Activated CD4-positive, alpha-beta T cell treated with anti-CD3 and anti-CD28 coated beads, Interleukin-2, amount 50 U/mL, for 24 hours (primary cell): Measurements from ENCODE around the gene SWI5.
"Not testable (repeated sequence)": the region's sequence is repeated elsewhere in the genome, so short reads cannot be mapped to it uniquely, and the experiment has no call there.

ENCODE experiments used
- DNase-seq, 2 donors: peaks; one replicate each; pipeline ENCODE4 v3.0.0-alpha.2; 2020; ENCODE audit warnings: low read depth in 1 of 2, low spot score in 1 of 2

The SWI5 gene

DNA sequence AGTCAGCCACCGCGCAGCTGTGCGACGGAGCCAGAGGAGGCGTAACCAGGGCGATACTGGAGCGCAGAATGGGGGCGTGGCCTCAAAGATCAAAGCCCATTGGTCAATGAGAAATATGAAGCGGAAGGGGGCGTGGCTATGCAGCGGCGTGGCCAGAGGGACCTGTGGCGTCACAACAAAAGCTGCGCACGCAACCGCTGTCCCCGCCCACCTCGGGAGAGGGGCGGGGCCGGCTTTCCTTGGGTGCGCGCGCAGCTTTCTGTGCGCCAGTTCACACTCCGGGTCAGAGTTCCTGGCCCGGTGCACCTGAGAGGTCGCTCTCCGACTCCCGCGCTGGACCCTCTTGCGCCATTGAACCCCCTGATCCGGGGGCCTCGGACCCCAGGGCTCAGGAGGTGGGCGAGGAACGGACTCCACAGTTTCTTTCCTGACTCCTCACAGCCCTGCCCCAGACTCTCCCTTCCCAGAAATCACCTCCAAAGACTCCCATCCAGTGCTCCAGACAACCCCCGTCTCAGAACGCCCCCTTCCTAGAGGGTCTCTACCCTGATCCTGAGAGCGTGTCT is at the start of gene SWI5:
SWI5 (plus strand) TSS at position 269 of the 566 bp plus-strand sequence.
- peak; percentile 99 to 100 for DNase-seq

DNA sequence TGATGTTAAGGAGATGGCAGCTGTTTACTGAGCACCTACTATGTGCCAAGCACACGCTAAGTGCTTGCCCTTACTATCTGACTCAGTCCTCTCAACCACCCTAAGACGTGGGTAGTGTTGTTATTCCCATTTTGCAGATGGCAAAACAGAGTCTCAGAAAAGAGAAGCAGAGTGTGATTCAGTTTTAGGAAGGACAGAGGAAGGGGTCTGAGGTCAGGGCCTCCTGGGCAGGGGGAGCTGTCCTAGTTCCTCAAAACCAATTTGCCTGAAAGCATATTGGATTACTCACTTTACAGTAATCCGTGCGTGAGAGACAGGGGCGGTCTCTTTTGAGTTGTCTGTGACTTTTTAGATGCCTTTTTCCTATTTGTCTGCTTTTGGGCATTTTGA is 49.7 kb upstream of the SWI5 start:
- no peak for DNase-seq

DNA sequence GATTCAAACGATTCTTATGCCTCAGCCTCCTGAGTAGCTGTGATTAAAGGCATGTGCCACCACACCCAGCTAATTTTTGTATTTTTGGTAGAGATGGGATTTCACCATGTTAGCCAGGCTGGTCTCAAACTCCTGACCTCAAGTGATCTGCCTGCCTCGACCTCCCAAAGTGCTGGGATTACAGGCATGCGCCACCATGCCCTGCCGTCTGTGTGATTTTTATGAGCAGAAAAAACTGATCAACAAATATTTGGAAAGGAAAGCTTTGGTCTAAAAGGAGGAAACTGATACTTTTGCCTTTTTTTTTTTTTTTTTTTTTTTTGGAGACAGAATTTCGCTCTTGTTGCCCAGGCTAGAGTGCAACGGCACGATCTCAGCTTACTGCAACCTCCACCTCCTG is 45.2 kb upstream of the SWI5 start:
- DNase-seq, result not testable (repeated sequence)

DNA sequence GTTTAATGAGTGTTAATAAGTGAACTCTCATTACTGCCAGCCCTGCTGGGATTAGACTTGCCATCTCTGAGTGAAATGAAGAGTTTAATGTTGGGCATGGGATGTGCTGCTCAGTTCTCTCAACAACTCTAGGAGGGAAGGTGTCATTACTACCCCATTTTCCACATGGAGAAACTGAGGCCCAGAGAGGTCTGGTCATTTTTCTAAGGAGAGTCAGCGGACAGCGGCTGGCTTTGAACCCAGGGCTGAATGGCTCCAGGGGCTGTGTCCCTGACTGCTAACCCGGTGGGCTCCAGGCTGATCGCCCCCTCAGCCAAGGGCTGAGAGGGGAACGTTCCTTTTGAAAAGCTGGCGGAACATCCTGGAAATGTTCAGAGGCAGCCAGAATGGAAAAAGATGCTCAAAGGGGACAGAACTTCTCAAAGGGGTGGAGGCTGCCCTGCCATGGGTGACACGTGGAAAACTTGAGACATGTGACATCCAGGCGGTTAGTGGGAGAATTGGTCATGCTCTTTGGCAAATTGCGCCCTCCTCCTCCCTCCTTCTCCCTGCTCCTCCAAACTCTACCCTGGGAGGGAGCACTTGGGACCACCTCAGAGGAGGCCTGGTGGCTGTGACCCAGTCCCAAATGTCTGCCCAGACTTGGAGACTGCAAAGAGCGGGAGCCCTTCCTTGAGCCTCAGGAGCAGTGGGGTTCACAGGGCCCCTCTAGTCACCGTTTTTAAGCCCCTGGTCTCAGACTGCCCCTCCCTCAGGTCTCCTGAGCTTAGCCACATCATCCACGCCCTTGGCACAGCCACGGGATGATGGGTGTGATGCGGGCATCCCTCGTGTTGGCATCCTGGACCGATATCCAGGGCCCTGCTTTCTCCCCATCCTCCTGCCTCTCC is 44.2 kb upstream of the SWI5 start:
- no peak for DNase-seq

DNA sequence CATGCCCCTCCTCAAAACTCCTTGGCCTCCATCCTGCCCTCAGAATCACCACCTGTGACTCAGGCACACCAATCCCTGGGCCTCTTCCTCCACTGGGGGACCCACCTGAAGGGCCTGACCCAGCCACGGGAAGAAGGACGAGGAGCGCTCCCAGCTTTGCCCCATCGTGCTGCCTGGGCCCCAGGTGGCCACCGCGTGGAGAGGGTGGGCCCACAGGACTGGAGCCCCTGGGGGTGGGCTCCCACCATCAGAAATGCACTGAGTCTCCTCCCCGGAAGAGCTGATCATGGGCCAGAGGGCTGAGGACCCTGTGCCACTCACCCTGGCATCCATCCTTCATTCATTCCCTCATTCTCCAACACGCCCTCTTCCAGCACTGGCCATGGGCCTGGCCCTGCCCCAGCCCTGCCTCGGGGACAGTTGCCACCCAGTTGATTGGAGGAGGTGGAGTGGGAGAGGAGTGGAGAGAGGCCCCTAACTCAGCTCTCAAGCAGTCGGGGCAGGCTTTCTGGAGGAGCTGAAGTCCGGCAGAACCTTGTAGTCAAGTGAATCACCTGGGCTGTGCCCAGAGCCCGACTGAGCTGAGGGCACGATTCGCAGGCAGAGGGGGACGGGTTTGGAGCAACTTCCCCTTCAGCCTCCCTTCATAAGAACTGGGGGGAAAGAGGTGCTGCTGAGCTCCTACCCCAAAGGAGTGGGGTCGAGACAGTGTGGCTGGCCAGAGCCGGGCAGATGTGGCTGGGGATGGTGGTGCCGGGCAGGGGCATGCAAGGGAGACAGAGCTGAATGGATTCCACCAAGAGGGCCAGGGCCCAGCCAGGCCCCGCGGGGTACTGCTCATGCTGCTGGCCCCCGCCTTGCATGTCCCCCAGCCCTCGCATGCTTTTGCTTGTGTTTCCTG is 43.3 kb upstream of the SWI5 start:
- no peak for DNase-seq

DNA sequence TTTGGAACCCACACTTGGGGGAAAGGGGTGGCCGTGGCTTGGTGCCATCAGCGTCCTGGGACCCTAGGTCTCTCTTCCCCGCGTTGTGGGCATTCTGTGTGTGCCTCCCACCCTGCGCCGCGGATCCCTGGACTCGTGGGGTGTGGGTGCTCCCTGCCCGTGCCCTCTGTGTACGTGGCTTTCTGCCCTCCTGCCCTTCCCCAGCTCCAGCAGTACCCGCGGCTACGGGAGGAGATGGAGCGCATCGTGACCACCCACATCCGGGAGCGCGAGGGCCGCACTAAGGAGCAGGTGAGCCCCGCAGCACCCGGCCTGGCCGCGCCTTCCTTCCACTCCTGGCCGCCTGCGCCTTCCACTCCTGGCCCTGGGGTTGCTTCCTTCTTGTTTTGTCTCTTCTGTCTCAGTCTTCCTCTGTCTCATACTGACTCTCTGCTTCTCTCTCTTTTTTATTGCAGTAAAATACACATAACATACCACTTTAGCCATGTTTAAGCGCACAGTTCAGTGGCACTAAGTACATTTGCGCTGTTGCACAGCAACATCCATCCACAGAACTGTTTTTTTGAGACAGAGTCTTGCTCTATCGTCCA is 42.2 kb upstream of the SWI5 start:
- DNase-seq, result no peak

DNA sequence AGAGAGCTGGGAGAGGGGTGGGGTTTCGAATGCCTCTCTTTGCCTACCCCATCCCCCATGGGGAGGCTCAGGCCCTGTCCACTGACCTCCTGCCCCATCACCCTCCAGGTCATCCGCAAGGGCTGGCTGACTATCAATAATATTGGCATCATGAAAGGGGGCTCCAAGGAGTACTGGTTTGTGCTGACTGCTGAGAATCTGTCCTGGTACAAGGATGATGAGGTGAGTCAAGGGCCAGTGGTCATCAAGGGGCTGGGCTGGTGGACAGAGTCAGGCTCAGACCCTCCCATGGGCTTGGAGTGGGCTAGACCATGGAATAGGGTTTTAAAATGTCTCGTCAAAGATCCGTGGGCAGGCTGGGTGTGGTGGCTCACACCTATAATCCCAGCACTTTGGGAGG is 34.0 kb upstream of the SWI5 start:
- no peak for DNase-seq

DNA sequence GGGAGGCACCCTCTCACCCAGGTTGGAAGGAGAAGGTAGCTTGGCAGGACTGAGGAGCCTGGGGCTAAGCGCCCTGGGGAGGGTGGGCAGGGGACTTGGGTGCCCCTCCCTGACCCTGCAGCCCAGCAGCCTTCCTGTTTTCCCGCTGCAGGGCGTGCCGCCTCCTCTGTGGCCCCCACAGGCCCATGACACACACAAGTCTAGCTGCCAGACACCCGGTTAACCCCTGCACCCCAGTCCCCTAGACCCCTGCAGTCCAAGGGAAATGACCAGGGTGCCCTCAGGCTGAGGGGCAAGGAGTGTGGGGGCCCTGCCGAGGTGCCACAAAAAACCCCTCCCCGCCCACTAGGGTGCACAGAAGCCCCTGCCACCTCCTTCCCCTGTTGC is 33.3 kb upstream of the SWI5 start:
- DNase-seq, result no peak

DNA sequence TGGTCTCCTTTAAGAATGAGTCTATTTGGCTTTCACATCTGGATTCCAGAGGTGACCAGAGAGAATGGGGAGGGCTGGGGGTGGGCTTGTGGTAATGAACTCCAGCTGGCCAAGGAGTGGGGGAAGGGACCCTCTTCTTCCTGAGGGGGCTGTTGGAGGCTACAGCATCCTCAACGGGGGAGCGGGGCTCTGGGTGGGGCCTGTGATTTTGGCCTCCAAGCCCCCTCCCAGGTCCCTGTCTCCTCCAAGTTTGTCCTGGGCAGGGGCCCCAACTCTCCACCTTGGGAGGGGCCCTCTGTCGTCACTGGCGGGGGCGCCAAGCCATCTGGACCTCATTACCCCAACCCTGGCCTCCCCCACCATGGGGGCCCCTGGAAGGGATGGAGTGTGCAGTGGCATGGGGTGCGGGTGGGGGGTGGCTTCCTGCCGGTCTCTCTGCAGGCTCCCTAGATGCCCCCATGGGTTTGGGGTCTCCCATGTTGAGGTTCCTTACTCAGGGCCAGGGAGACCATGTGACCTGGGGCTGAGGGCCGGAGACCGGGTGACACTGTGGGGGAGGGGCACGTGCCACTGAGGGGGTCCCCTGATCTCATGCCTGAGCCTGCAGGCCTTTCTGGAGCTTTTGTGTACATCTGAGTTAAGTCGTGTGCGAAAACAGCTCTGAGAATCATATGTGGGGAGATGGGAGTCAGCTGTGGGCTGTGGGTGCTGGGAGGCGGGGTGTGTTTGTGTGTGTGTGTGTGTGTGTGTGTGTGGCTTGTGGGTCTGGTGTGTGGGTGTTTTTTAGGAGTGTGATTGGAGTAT is 32.7 kb upstream of the SWI5 start:
- DNase-seq, result no peak

DNA sequence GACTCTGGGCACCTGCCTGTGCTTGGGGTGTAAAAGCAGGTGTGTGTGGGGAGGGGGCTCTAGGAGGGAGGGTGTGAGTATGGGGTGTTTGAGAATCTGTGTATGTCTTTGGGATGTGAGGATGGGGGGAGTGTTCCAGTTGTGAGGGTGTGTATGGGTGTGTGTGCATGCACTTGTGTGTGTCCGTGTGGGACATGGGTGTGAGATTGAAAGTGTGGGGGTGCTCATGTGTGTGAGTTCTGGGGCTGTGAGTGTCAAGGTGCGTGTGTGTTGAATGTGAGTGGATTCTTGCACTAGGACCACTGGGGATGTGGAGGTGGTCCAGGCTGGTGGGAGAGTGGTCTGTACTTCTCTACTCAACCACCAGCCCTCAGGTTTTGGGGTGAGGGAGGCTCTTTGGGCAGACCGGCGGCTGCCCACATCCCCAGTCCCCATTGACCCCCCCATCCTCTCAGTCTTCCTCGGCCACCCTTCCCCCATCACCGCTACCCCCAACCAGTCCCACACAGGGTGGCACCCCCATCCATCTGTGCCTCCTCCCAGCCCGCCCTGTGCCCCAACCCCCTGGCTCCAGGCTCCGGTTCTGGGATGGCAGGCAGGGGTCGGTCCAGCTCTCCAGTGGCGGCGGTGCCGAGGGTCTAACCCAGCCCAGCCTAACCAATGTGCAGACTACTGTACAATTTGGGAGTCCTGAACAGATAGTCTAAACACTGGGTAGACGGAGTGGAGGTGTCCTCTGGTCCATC is 31.8 kb upstream of the SWI5 start:
- DNase-seq, result no peak

DNA sequence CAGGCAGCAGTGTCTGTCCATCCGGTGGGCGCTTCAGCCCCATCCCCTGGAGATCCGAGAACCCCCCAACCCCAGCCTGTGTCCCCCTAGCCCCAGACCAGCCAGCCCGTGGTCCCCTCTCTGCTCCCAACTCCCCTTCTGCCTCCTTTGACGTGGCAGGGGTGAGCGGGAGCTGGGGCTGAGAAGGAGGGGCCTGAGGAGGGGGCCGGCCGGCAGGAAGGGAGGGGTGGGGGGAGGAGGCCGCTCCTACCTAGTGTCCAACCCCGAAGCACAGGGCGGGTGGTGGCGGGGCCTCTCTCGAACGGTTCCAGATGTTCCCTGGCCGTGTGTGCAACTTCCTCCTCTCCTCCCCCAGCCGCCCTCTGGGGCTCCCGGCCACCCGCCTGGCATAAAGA is 31.2 kb upstream of the SWI5 start:
- DNase-seq, result no peak

DNA sequence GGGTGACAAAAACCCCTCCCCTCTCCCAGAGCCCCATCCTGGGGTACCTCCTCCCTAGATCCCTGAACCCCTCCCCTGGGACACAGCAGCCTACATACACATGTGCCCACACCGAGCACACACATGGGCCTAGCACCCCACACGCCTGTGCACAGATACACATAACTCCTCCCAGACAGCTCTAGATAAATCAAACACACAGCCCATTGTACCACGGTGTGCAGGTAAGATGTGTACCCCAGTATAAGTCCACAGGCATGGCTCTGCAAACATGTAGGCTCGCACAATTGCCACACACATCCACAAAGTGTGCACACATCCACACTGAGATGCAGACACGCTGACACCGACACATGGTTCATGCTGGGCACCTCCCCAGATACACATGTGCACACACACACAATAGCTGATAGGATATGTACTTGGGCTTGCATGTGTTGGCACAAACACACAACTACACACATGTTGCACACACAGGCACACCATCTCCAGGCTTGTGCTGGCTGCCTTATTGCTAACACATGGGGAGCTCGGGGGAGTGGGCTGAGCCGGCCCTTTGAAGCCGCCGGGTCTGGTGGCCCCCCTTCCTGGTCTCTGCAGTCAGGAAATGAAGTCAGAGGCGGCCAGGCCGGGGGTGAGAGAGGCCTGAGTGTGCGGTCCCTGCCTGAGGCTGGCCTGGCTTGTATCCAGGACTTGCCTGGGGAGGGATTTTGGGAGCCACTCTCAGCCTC is 30.5 kb upstream of the SWI5 start:
- DNase-seq, result no peak

DNA sequence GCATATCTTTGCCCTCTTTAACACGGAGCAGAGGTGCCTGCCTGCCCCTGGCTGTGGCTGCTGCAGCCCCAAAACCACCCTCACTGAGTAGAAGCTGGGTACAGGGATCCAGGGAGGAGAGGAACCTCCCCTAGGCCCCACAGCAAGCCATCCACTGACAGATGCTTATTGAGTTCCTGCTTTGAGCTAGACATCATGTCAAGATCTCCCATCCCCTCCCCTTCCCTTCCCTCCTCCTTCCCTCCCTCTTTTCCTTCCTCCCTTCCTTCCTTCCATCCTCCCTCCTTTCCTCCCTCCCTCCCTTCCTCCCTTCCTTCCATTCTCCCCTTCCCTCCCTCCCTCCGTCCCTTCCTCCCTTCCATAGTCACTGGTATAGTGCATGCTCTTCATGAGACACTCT is 29.6 kb upstream of the SWI5 start:
- DNase-seq, result no peak

DNA sequence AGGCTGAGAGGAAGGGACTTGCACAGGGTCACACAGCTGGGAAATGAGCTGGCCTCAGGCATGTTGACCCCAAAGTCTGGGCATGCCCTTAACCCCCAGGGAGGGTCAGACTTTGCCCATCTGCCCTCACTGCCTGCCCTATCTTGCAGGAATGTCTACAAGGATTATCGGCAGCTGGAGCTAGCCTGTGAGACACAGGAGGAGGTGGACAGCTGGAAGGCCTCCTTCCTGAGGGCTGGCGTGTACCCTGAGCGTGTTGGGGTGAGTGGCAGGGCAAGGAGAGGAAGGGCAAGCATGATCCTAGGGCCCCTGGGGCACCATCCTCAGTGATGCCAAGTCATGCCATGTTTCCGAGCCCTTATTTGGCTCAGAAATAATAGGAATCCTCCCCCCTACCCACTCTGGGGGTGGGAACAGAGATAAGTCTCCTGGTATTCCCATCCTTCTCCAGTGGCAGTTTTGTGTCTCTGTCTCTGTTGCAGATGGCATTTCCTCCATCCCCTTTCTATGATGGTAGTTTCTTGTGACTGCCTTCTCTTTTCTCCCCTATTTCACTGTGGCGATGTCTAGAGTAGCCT is 28.8 kb upstream of the SWI5 start:
- DNase-seq, result no peak

DNA sequence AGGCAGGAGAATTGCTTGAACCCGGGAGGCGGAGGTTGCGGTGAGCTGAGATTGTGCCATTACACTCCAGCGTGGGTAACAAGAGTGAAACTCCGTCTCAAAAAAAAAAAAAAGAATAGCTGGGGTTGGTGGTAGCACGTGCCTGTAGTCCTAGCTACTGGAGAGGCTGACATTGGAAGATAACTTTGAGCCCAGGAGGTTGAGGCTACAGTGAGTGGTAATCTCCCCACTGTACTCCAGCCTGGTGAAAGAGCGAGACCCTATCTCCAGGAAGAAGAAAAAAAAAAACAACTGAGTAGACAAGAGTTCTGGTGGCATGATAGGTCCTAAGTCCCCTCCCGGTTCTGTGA is 26.5 kb upstream of the SWI5 start:
- no peak for DNase-seq

DNA sequence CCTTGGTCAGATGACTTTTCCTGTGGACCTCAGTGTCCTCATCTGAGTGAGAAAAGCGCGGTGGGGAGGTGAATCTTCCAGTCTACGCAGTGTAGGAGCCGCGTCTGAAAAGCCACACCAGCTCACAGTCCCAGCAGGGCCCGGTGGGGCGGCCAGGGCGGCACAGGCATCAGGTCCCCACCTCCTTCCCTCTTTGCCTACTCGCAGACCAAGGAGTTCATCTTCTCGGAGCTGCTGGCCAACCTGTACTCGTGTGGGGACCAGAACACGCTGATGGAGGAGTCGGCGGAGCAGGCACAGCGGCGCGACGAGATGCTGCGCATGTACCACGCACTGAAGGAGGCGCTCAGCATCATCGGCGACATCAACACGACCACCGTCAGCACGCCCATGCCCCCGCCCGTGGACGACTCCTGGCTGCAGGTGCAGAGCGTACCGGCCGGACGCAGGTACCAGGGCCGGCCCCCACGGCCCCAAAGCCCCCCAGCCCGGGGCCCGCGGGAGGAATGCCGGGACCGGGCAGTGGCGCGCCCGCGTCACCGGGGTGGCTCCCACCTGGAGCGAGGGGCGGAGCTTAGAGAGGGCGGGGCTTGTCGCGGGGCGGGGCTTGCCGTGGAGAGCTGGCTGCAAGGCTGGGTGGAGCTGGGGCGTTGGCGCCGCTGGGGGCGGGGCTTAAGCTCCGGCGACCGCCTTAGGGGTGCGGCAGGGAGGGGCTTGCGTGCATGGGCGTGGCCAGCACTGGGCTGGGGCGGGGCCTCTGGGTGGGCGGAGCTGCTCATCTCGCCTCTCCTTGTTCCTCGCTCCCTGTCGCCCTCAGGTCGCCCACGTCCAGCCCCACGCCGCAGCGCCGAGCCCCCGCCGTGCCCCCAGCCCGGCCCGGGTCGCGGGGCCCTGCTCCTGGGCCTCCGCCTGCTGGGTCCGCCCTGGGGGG is 25.9 kb upstream of the SWI5 start:
- peak; percentile 96 to 98 for DNase-seq

DNA sequence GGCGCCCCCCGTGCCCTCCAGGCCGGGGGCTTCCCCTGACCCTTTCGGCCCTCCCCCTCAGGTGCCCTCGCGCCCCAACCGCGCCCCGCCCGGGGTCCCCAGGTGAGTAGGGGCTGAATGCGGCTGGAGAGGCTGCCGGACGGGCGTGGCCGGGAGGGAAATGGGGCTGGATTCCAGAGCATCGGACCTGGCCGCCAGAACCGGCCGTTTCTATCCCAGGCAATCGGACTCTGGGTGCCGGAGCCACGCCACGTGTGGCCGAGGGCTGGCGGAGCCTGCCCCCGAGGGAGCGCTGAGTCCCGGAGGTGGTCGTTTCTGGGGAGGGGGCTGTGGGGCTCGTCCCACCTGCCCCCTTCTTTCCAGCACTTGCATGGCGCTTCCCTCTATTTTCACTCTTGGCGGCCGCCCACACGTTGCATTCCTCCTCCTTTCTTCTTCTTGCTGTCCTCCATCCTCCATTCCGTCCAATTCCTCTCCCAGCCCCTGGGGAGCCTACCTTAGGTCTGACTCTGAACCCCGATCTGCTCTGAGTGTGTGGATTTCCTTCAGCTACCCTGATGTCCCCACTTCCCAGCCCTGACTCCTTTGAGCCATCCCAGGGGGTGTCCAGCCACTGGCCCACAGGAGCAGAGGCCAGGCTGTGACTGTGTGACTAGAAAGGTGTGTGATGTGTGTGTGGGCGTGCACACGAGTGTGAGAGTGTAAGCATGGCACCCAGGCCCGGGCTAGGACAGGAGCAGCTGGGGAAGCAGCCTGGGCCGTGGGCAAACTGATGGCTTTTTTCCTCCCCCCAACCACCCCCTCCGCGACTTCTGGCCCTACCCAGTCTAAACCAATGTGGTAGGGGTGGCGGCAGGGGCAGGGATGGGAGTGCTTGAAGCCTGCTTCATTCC is 25.0 kb upstream of the SWI5 start:
- no peak for DNase-seq
